Thyroid gland (tissue), 4 donors: ENCODE results near the gene MICAL3.

Source experiments
- POLR2A ChIP-seq, 2 donors: fragments of 450-650 bp; IDR thresholded peaks; one replicate each; pipeline ENCODE4 v1.6.1; 2017; ENCODE audit warnings: antibody characterized with exemption in 2 of 2, mild to moderate bottlenecking in 2 of 2, moderate library complexity in 1 of 2
- TF ChIP-seq, protein P1 (sequence below), 6 experiments: fragments of 200-600 bp in 3 of 6; fragments of 450-650 bp in 3 of 6; sonication (generic) in 3 of 6; IDR thresholded peaks; one replicate each; pipeline ENCODE4 v1.5.1; 2016 to 2019; ENCODE audit warnings: antibody characterized with exemption in 6 of 6, mild to moderate bottlenecking in 2 of 6, inconsistent platforms in 1 of 6, moderate library complexity in 1 of 6

DNA sequence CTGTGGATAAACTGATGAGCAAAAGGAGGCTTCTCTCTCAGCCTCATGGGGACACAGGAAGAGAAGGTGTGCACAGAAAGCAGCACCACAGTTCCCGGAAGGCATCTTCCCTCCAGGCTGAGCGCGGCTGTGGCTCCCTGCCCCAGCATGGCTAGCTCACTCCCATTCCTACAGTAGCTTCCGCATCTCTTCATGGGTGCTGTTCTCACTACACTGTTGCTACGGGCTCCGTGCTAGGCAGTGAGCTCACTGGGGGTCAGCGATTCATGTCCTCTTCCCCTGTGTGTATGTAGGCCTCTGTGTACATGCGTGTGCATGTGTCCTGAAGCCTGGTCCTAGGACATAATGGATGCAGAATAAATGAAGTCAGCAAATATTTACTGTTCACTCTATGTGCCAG is 64.3 kb downstream of the MICAL3 start:
- TF ChIP-seq, protein P1, sequence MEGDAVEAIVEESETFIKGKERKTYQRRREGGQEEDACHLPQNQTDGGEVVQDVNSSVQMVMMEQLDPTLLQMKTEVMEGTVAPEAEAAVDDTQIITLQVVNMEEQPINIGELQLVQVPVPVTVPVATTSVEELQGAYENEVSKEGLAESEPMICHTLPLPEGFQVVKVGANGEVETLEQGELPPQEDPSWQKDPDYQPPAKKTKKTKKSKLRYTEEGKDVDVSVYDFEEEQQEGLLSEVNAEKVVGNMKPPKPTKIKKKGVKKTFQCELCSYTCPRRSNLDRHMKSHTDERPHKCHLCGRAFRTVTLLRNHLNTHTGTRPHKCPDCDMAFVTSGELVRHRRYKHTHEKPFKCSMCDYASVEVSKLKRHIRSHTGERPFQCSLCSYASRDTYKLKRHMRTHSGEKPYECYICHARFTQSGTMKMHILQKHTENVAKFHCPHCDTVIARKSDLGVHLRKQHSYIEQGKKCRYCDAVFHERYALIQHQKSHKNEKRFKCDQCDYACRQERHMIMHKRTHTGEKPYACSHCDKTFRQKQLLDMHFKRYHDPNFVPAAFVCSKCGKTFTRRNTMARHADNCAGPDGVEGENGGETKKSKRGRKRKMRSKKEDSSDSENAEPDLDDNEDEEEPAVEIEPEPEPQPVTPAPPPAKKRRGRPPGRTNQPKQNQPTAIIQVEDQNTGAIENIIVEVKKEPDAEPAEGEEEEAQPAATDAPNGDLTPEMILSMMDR (IDR thresholded peaks at IDR 0.05), result no peak
- no peak for TF ChIP-seq POLR2A (IDR thresholded peaks at IDR 0.05)
